Panc1 (cell line): ENCODE data around the gene FARSB. TPM values are rescaled to one million over a fixed set of nuclear protein-coding genes. Genes with fewer than 3 reads are reported as not detected.
"Not testable (repeated sequence)": the region's sequence is repeated elsewhere in the genome, so short reads cannot be mapped to it uniquely, and the experiment has no call there.

Experiments
- ATAC-seq: fragments of 200-7000 bp; cut with Tn5 transposase; 2 replicates; pipeline ENCODE4 v1.9.1; 2020; ENCODE audit warnings: mild to moderate bottlenecking, moderate library complexity
- BruUV-seq: library from RNA; stranded (reverse); fragments of 400-500 nt; replicated peaks from 2 replicates; lab custom pipeline; 2021; lab: Mats Ljungman, UMichigan
- CTCF ChIA-PET: fragments of 300-600 bp; sonication (Branson Sonifier 250); formaldehyde crosslinking; loops from one replicate; lab custom pipeline; 2022; ENCODE audit warnings: antibody characterized with exemption; lab: Charles Lee
- POLR2A ChIA-PET: fragments of 300-600 bp; sonication (Branson Sonifier 250); formaldehyde crosslinking; loops from one replicate; lab custom pipeline; 2022; ENCODE audit warnings: antibody characterized with exemption; lab: Charles Lee
- DNase-seq: peaks from one replicate; pipeline ENCODE4 v3.0.0-alpha.2; 2010; ENCODE audit warnings: low read depth, low spot score
- H3K27ac ChIP-seq: 2 replicates; pipeline ENCODE4 v1.5.1; 2011; ENCODE audit warnings: mild to moderate bottlenecking, low read length, inconsistent platforms
- H3K27me3 ChIP-seq: fragments of 200-500 bp; sonication (Bioruptor generic); 2 replicates; pipeline ENCODE4 v1.6.0; 2014; ENCODE audit warnings: low read length, inconsistent platforms; ENCODE audit not compliant: control insufficient read depth, insufficient read depth
- H3K36me3 ChIP-seq: fragments of 200-500 bp; sonication (Bioruptor generic); 2 replicates; pipeline ENCODE4 v1.5.1; 2014; ENCODE audit warnings: inconsistent platforms, mild to moderate bottlenecking, low read length, moderate library complexity; ENCODE audit not compliant: control insufficient read depth, insufficient read depth
- H3K4me1 ChIP-seq: 2 replicates; pipeline ENCODE4 v1.5.1; 2011; ENCODE audit warnings: inconsistent platforms, mild to moderate bottlenecking, low read length, moderate library complexity; ENCODE audit not compliant: control insufficient read depth, insufficient read depth
- H3K4me3 ChIP-seq, 2 experiments: 2 replicates each; pipeline ENCODE4 v1.5.1; 2011 to 2012; ENCODE audit warnings: low read depth in 2 of 2, low read length in 2 of 2, mild to moderate bottlenecking in 2 of 2, inconsistent platforms in 1 of 2, moderate library complexity in 1 of 2
- H3K9me3 ChIP-seq: fragments of 200-500 bp; sonication (Bioruptor generic); 2 replicates; pipeline ENCODE4 v1.5.1; 2014; ENCODE audit warnings: low read depth, mild to moderate bottlenecking, inconsistent platforms, low read length, moderate library complexity; ENCODE audit not compliant: control insufficient read depth, insufficient read depth
- CTCF ChIP-seq: fragments of 450-650 bp; IDR thresholded peaks from 2 replicates; pipeline ENCODE4 v1.5.1; 2017; ENCODE audit warnings: mild to moderate bottlenecking
- POLR2AphosphoS5 ChIP-seq: IDR thresholded peaks from 2 replicates; pipeline ENCODE4 v1.6.1; 2012; ENCODE audit warnings: mild to moderate bottlenecking, low read depth, low read length, moderate library complexity
- SIN3A ChIP-seq: IDR thresholded peaks from 2 replicates; pipeline ENCODE4 v1.6.1; 2012; ENCODE audit warnings: low read depth, mild to moderate bottlenecking, low read length, moderate library complexity, borderline replicate concordance; ENCODE audit not compliant: insufficient read depth
- TCF7L2 ChIP-seq: IDR thresholded peaks from 2 replicates; pipeline ENCODE4 v1.6.1; 2011; ENCODE audit warnings: mild to moderate bottlenecking, low read depth, low read length, inconsistent platforms
- in situ Hi-C: cut with HindIII; loops from 2 replicates; pipeline ENCODE4 v1.10.0; 2016; ENCODE audit warnings: low sequenced_read_pairs, low pct_unique_long_range_greater_than_20kb
- intact Hi-C: fragments of 100-400 bp; cut with micrococcal nuclease; formaldehyde crosslinking; loops from one replicate; pipeline ENCODE4 v1.10.0; 2022; ENCODE audit not compliant: unreplicated experiment
- total RNA-seq: library from RNA; stranded (reverse); gene quantifications from one replicate; pipeline ENCODE4 v1.2.1, GENCODE V29; 2021; ENCODE audit not compliant: unreplicated experiment

Gene FARSB
- total RNA-seq, 1 experiment from 2014 or later = 31.6 TPM

DNA sequence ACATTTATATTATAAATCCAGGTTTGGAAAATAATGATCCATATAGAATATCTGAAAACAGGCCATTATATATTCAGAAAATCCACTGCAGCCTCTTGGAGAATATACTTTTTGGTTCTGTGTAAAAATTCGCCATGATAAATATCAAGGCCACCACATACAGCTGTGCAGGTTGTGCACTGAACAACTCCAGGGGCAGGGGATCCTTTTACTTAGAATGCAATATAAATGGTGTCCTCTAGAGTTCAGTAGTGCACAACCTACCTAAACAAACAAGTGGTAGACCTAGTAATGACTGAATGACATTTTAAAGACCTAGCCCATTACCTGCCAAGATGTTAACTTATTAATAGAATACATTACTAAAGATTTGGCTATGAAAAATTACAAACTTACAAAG lies 37.9 kb upstream of the FARSB start:
- no peak for DNase-seq
- in situ Hi-C loops (no loop called here), intact Hi-C loops (loop anchor here (5.0 to 10.0 kb wide), 2 partner anchors 208 to 241 kb away; no protein-coding TSS in a partner anchor)
- Histone ChIP-seq H3K4me1 (no peaks in the 10 kb centered on the region), H3K27ac (no peak overlapping the region), H3K36me3 (no peaks in the 10 kb centered on the region), H3K9me3 (no peaks in the 10 kb centered on the region), H3K27me3 (no peaks in the 10 kb centered on the region), H3K4me3 (no peak overlapping the region)
- ChIA-PET CTCF (interaction anchor here (0.7 kb wide), 1 partner anchor 47 kb away, joined by 5 read pairs; no protein-coding TSS in a partner anchor), POLR2A (no interaction called here)
- ATAC-seq = no peak
- TF ChIP-seq CTCF (peak; percentile 42; the same call in 1 of the 2 replicates), POLR2AphosphoS5 (no peak), TCF7L2 (no peak), SIN3A (no peak)
- BruUV-seq = no TSS peak

GRCh38 chr2:222693413-222693812 lies 37.5 kb upstream of the FARSB start:
- H3K9me3 ChIP-seq, H3K36me3 ChIP-seq, H3K27me3 ChIP-seq, in situ Hi-C loops, H3K4me1 ChIP-seq, H3K4me3 ChIP-seq, ATAC-seq, POLR2A ChIA-PET, DNase-seq, H3K27ac ChIP-seq, BruUV-seq: not testable (repeated sequence)
- CTCF ChIA-PET = interaction anchor here (0.7 kb wide), 1 partner anchor 48 kb away, joined by 5 read pairs; no protein-coding TSS in a partner anchor
- intact Hi-C loops = loop anchor here (5.0 to 10.0 kb wide), 2 partner anchors 209 to 241 kb away; no protein-coding TSS in a partner anchor

DNA sequence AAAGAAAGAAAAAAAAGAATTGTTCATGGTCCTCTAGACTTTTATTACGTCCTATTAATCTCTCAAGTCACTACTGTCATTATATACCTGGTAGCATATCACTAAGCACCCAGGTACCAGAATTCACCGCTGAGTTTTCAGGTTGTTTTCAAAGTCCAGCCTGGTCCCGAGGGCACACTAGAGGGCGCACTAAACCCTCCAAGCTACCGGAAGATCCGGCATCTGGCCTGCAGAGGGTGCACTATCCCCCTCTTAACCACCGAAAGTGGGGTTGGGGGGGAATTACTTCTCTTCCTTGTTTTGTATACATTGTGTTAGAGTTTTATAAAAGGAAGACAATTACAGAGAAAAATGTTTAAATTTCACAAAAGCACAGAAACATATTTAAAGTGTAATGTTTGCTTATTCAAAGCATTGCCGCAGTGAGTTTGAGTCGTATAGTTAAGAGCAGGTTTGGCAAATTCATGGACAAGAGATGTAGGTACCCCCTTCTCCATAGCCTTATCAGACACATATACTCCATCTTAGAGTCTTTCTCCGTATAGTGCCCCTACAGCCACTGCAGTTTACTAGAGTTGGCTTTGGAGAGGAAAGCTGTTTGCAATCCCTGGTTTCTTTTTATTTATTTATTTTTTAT lies 34.8 kb upstream of the FARSB start:
- TF ChIP-seq SIN3A = no peak
- TF ChIP-seq CTCF = peak; percentile 99
- CTCF ChIA-PET = interaction anchor here (0.7 to 1.0 kb wide), 3 partner anchors 8 to 220 kb away, joined by 3 to 10 read pairs (median 5); no protein-coding TSS in a partner anchor
- Histone ChIP-seq H3K27me3 (no peaks in the 10 kb centered on the region; the same call in 1 of the 2 replicates), H3K4me1 (no peaks in the 10 kb centered on the region), H3K27ac (no peak overlapping the region), H3K36me3 (no peaks in the 10 kb centered on the region), H3K9me3 (no peaks in the 10 kb centered on the region), H3K4me3 (no peak overlapping the region)
- DNase-seq (peak; percentile 55), ATAC-seq (peak; percentile 94)
- POLR2A ChIA-PET = no interaction called here
- in situ Hi-C loops (no loop called here), intact Hi-C loops (loop anchor here (5.0 to 10.0 kb wide), 2 partner anchors 212 to 244 kb away; no protein-coding TSS in a partner anchor)
- no TSS peak for BruUV-seq
